Natural killer cell (primary cell): ENCODE data around the gene ITGA7. TPM values are rescaled to one million over a fixed set of nuclear protein-coding genes. Genes with fewer than 3 reads are reported as not detected.
A peak's percentile ranks its signal among the peaks of the same experiment; 100 is the strongest.

Experiments
- ATAC-seq, 3 donors: fragments of 150-1000 bp in 2 of 3; fragments of 200-7000 bp in 1 of 3; cut with Tn5 transposase; 1 replicate in 1 of 3; 2 replicates in 2 of 3; pipeline ENCODE4 v1.10.0; 2021; ENCODE audit warnings: mild to moderate bottlenecking in 2 of 3, moderate library complexity in 2 of 3
- DNase-seq, 2 donors: peaks; one replicate each; pipeline versions ENCODE4 v3.0.0 to v3.0.0-alpha.2; 2013 to 2021; ENCODE audit warnings: mixed read lengths in 1 of 2
- H3K27ac ChIP-seq: one replicate; pipeline ENCODE4 v1.5.1; 2013; ENCODE audit warnings: mild to moderate bottlenecking, low read length
- H3K27me3 ChIP-seq: one replicate; pipeline ENCODE4 v1.6.1; 2013; ENCODE audit warnings: low read length; ENCODE audit not compliant: control insufficient read depth, insufficient read depth
- H3K36me3 ChIP-seq: one replicate; pipeline ENCODE4 v1.6.1; 2013; ENCODE audit warnings: low read length; ENCODE audit not compliant: control insufficient read depth, insufficient read depth
- H3K4me1 ChIP-seq: one replicate; pipeline ENCODE4 v1.6.1; 2013; ENCODE audit warnings: low read length; ENCODE audit not compliant: control insufficient read depth, insufficient read depth
- H3K4me3 ChIP-seq: one replicate; pipeline ENCODE4 v1.5.1; 2013; ENCODE audit warnings: low read length
- H3K9me3 ChIP-seq: one replicate; pipeline ENCODE4 v1.6.1; 2013; ENCODE audit warnings: low read length; ENCODE audit not compliant: control insufficient read depth, insufficient read depth
- H3K27ac Mint-ChIP-seq, 2 donors: one replicate each; pipeline ENCODE4 v1.8.0; 2022; ENCODE audit warnings: mild to moderate bottlenecking in 2 of 2, mixed read lengths in 2 of 2, moderate library complexity in 1 of 2
- H3K27me3 Mint-ChIP-seq, 2 donors: one replicate each; pipeline ENCODE4 v1.8.0; 2022; ENCODE audit warnings: low read depth in 2 of 2, mixed read lengths in 2 of 2
- H3K36me3 Mint-ChIP-seq: one replicate; pipeline ENCODE4 v1.8.0; 2022; ENCODE audit warnings: mixed read lengths
- H3K4me1 Mint-ChIP-seq, 2 donors: one replicate each; pipeline ENCODE4 v1.8.0; 2022; ENCODE audit warnings: mixed read lengths in 2 of 2
- H3K4me3 Mint-ChIP-seq: one replicate; pipeline ENCODE4 v1.8.0; 2022; ENCODE audit warnings: mild to moderate bottlenecking, moderate library complexity, mixed read lengths
- H3K9me3 Mint-ChIP-seq, 2 donors: one replicate each; pipeline ENCODE4 v1.8.0; 2022; ENCODE audit warnings: mixed read lengths in 2 of 2
- WGBS: methylation state at CpG from one replicate; pipeline ENCODE4 v1.1.7; 2013; ENCODE audit warnings: missing lambda C conversion rate; ENCODE audit not compliant: insufficient coverage; 5-methylcytosine and 5-hydroxymethylcytosine counted together
- intact Hi-C: fragments of 100-400 bp; cut with micrococcal nuclease; formaldehyde crosslinking; loops from one replicate; pipeline ENCODE4 v1.14.2; 2022
- total RNA-seq, 4 donors: library from RNA; stranded (reverse); fragments of 120-200 nt in 1 of 4; gene quantifications; one replicate each; pipeline versions ENCODE4 v1.2.3 to v1.2.4, GENCODE V29; 2013 to 2022
- TF ChIP-seq, protein P1 (sequence below): fragments of 200-600 bp; IDR thresholded peaks from one replicate; pipeline ENCODE4 v1.8.0; 2022; ENCODE audit warnings: antibody characterized with exemption

ITGA7 gene
- total RNA-seq, 3 donors from 2014 or later (not counting 1 experiment from before 2014, with no cell fraction given) = 2.8 to 4.6 (median 4.3) TPM

DNA sequence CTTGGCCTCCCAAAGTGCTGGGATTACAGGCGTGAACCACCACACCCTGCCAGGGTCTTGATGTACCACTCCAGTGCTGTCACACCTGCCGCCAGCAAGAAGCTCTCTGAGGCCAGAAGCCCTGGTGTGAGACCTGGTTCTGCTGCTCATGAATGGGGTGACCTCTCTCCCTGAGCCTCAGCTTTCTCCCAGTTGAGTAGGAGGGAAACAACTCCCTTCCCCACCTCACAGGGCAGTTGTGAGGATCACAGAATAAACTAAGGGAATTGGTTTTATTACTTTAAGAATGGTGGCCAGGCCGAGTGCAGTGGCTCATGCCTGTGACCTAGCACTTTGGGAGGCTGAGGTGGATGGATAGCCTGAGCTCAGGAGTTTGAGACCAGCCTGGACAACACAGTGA is 26.9 kb upstream of the ITGA7 start:
- no peak overlapping the region for H3K27ac ChIP-seq
- H3K9me3 ChIP-seq = no peaks in the 10 kb centered on the region
- no peak for ATAC-seq
- Mint-ChIP-seq H3K4me3 (no peak overlapping the region), H3K27ac (no peak overlapping the region), H3K4me1 (peaks cover 43 to 54% of the 10 kb centered on the region in 2 donors), H3K36me3 (no peaks in the 10 kb centered on the region), H3K27me3 (no peaks in the 10 kb centered on the region), H3K9me3 (no peaks in the 10 kb centered on the region)
- TF ChIP-seq, protein P1, sequence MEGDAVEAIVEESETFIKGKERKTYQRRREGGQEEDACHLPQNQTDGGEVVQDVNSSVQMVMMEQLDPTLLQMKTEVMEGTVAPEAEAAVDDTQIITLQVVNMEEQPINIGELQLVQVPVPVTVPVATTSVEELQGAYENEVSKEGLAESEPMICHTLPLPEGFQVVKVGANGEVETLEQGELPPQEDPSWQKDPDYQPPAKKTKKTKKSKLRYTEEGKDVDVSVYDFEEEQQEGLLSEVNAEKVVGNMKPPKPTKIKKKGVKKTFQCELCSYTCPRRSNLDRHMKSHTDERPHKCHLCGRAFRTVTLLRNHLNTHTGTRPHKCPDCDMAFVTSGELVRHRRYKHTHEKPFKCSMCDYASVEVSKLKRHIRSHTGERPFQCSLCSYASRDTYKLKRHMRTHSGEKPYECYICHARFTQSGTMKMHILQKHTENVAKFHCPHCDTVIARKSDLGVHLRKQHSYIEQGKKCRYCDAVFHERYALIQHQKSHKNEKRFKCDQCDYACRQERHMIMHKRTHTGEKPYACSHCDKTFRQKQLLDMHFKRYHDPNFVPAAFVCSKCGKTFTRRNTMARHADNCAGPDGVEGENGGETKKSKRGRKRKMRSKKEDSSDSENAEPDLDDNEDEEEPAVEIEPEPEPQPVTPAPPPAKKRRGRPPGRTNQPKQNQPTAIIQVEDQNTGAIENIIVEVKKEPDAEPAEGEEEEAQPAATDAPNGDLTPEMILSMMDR = no peak
- H3K27me3 ChIP-seq = no peaks in the 10 kb centered on the region
- DNase-seq = no peak
- intact Hi-C loops = loop anchor here (10.0 kb wide), 1 partner anchor 450 kb away; the partner anchor contains the start of gene SMARCC2
- WGBS = 89% methylated on average over 3 of the region's 3 CpGs
- H3K36me3 ChIP-seq = no peaks in the 10 kb centered on the region
- no peak overlapping the region for H3K4me3 ChIP-seq
- H3K4me1 ChIP-seq = peaks cover 54% of the 10 kb centered on the region

DNA sequence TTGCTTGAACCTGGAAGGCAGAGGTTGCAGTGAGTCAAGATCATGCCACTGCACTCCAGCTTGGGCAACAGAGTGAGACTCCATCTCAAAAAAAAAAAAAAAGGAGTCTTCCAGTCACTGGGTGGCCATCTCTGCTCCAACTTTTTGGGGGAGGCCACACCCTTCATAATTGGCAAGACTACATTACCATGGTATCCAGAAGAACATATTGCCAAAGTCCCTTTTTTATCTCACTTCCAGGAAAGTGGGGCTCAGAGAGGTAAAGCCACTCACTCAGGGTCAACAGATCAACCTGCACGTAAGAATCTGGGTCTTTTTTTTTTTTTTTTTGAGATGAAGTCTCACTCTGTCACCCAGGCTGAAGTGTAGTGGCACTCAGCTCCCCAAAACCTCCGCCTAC is 26.2 kb upstream of the ITGA7 start:
- Histone ChIP-seq H3K4me1 (peaks cover 59% of the 10 kb centered on the region), H3K4me3 (no peak overlapping the region), H3K36me3 (no peaks in the 10 kb centered on the region), H3K27me3 (no peaks in the 10 kb centered on the region), H3K9me3 (no peaks in the 10 kb centered on the region), H3K27ac (no peak overlapping the region)
- ATAC-seq = no peak
- H3K27ac Mint-ChIP-seq = no peak overlapping the region
- no peaks in the 10 kb centered on the region for H3K27me3 Mint-ChIP-seq
- no peaks in the 10 kb centered on the region for H3K9me3 Mint-ChIP-seq
- no peaks in the 10 kb centered on the region for H3K36me3 Mint-ChIP-seq
- H3K4me1 Mint-ChIP-seq = peaks cover 44 to 59% of the 10 kb centered on the region in 2 donors
- intact Hi-C loops = loop anchor here (10.0 kb wide), 1 partner anchor 451 kb away; the partner anchor contains the start of gene SMARCC2
- TF ChIP-seq, protein P1 = no peak
- H3K4me3 Mint-ChIP-seq = no peak overlapping the region
- DNase-seq = no peak
- 91% methylated on average over 2 of the region's 2 CpGs for WGBS

GRCh38 chr12:55733021-55733555 is 25.4 kb upstream of the ITGA7 start:
- DNase-seq = no peak
- Histone ChIP-seq H3K36me3 (no peaks in the 10 kb centered on the region), H3K27me3 (no peaks in the 10 kb centered on the region), H3K4me3 (no peak overlapping the region), H3K9me3 (no peaks in the 10 kb centered on the region), H3K4me1 (peaks cover 54% of the 10 kb centered on the region), H3K27ac (no peak overlapping the region)
- H3K27me3 Mint-ChIP-seq = no peaks in the 10 kb centered on the region
- peaks cover 37 to 54% of the 10 kb centered on the region in 2 donors for H3K4me1 Mint-ChIP-seq
- no peaks in the 10 kb centered on the region for H3K36me3 Mint-ChIP-seq
- TF ChIP-seq, protein P1 = no peak
- no peak overlapping the region for H3K4me3 Mint-ChIP-seq
- H3K9me3 Mint-ChIP-seq = no peaks in the 10 kb centered on the region
- ATAC-seq = no peak
- WGBS = 95% methylated on average over 14 of the region's 14 CpGs
- no peak overlapping the region for H3K27ac Mint-ChIP-seq
- intact Hi-C loops = loop anchor here (10.0 kb wide), 1 partner anchor 452 kb away; the partner anchor contains the start of gene SMARCC2

DNA sequence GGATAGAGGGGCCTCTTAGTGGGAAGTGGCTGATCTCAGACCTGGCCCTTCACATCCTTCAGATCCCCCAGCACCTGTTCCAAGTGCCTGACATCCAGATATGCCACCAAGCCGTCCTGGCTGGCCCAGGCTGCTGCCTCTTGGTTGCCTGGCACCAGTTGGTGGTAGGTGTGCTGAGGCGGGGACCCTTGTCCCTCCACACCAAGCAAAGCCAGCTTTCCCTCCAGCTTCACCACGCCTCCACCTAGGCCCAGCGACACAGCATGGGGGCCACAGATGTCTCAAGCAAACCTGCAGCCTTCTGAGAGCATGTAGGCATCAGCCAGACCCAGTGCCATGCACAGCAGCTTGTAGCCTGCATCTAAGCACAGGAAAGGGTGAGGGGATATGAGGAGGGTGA is 24.6 kb upstream of the ITGA7 start:
- Histone ChIP-seq H3K36me3 (no peaks in the 10 kb centered on the region), H3K4me3 (no peak overlapping the region), H3K4me1 (peaks cover 54% of the 10 kb centered on the region), H3K9me3 (no peaks in the 10 kb centered on the region), H3K27me3 (no peaks in the 10 kb centered on the region), H3K27ac (peak overlapping the region; percentile 1)
- DNase-seq (no peak), ATAC-seq (no peak)
- Mint-ChIP-seq H3K4me1 (peaks cover 34 to 53% of the 10 kb centered on the region in 2 donors), H3K27ac (peak overlapping the region in 1 of 2 donors; percentile 63), H3K27me3 (no peaks in the 10 kb centered on the region), H3K36me3 (no peaks in the 10 kb centered on the region), H3K4me3 (no peak overlapping the region), H3K9me3 (no peaks in the 10 kb centered on the region)
- 93% methylated on average over 4 of the region's 4 CpGs for WGBS
- intact Hi-C loops = loop anchor here (10.0 kb wide), 1 partner anchor 453 kb away; the partner anchor contains the start of gene SMARCC2
- TF ChIP-seq, protein P1 = no peak
